Activated CD8-positive, alpha-beta T cell treated with anti-CD3 and anti-CD28 coated beads, Interleukin-2, amount 10 ng/mL, durations not matched to agents 7 days and 5 days (primary cell): ENCODE measurements around the gene PLVAP. TPM values are rescaled to one million over a fixed set of nuclear protein-coding genes. Genes with fewer than 3 reads are reported as not detected.

Experiments used
- ATAC-seq: fragments of 150-1000 bp; cut with Tn5 transposase; one replicate; pipeline ENCODE4 v1.10.0; 2021; ENCODE audit warnings: moderate library complexity
- CTCF ChIA-PET: fragments of 350-600 bp; sonication (Branson Sonifier 250); formaldehyde crosslinking; loops from one replicate; lab custom pipeline; 2021; ENCODE audit warnings: antibody characterized with exemption; lab: Charles Lee
- POLR2A ChIA-PET: fragments of 350-600 bp; sonication (Branson Sonifier 250); formaldehyde crosslinking; loops from one replicate; lab custom pipeline; 2021; ENCODE audit warnings: antibody characterized with exemption; lab: Charles Lee
- DNase-seq: peaks from one replicate; pipeline ENCODE4 v3.0.0-alpha.2; 2020
- H3K27ac Mint-ChIP-seq: one replicate; pipeline ENCODE4 v1.8.0; 2021; ENCODE audit warnings: mild to moderate bottlenecking, mixed read lengths
- H3K27me3 Mint-ChIP-seq: one replicate; pipeline ENCODE4 v1.8.0; 2021; ENCODE audit warnings: low read depth, mixed read lengths
- H3K36me3 Mint-ChIP-seq: one replicate; pipeline ENCODE4 v1.8.0; 2021; ENCODE audit warnings: low read depth, mixed read lengths
- H3K4me1 Mint-ChIP-seq: one replicate; pipeline ENCODE4 v1.8.0; 2021; ENCODE audit warnings: low read depth, mixed read lengths
- H3K4me3 Mint-ChIP-seq: one replicate; pipeline ENCODE4 v1.8.0; 2021; ENCODE audit warnings: mild to moderate bottlenecking, mixed read lengths
- H3K9me3 Mint-ChIP-seq: one replicate; pipeline ENCODE4 v1.8.0; 2022; ENCODE audit warnings: mixed read lengths; ENCODE audit not compliant: insufficient read depth
- total RNA-seq, 2 experiments: library from RNA; stranded (reverse); gene quantifications; one replicate each; pipeline ENCODE4 v1.2.3, GENCODE V29; 2021

PLVAP gene
- total RNA-seq, 2 experiments from 2014 or later: 0.11 TPM; not detected in 1

- Mint-ChIP-seq H3K4me3 (no peak overlapping the region), H3K27ac (no peak overlapping the region), H3K36me3 (peaks cover 14% of the 10 kb centered on the region), H3K4me1 (peaks cover 9% of the 10 kb centered on the region), H3K9me3 (no peaks in the 10 kb centered on the region), H3K27me3 (no peaks in the 10 kb centered on the region)
- no peak for ATAC-seq
- ChIA-PET POLR2A (interaction anchor here (0.6 to 1.1 kb wide), 2 partner anchors 8 to 12 kb away, joined by 3 read pairs; no protein-coding TSS in a partner anchor), CTCF (no interaction called here)
- no peak for DNase-seq
These were observed 52.6 kb downstream of the PLVAP start for GRCh38 chr19:17324357-17325114.

- POLR2A ChIA-PET: interaction anchor here (0.6 to 1.1 kb wide), 2 partner anchors 12 to 81 kb away, joined by 3 to 4 read pairs; partner anchors contain the start of gene BST2
- CTCF ChIA-PET: no interaction called here
- no peaks in the 10 kb centered on the region for H3K27me3 Mint-ChIP-seq
- ATAC-seq: no peak
- no peak overlapping the region for H3K4me3 Mint-ChIP-seq
- peaks cover 18% of the 10 kb centered on the region for H3K36me3 Mint-ChIP-seq
- peaks cover 6% of the 10 kb centered on the region for H3K4me1 Mint-ChIP-seq
- no peak overlapping the region for H3K27ac Mint-ChIP-seq
- no peaks in the 10 kb centered on the region for H3K9me3 Mint-ChIP-seq
- DNase-seq: no peak
These were observed 53.2 kb downstream of the PLVAP start for GRCh38 chr19:17323964-17324332.

GRCh38 chr19:17323300-17323963 is 53.7 kb downstream of the PLVAP start:
- ATAC-seq: no peak
- Mint-ChIP-seq H3K36me3 (peaks cover 18% of the 10 kb centered on the region), H3K4me1 (peaks cover 5% of the 10 kb centered on the region), H3K4me3 (no peak overlapping the region), H3K27ac (no peak overlapping the region), H3K9me3 (no peaks in the 10 kb centered on the region), H3K27me3 (no peaks in the 10 kb centered on the region)
- POLR2A ChIA-PET: interaction anchor here (0.6 kb wide), 1 partner anchor 82 kb away, joined by 4 read pairs; the partner anchor contains the start of gene BST2
- CTCF ChIA-PET: no interaction called here
- no peak for DNase-seq

GRCh38 chr19:17322854-17323253 is 54.3 kb downstream of the PLVAP start:
- ATAC-seq: no peak
- Mint-ChIP-seq H3K9me3 (no peaks in the 10 kb centered on the region), H3K4me1 (peaks cover 5% of the 10 kb centered on the region), H3K36me3 (peaks cover 18% of the 10 kb centered on the region), H3K4me3 (no peak overlapping the region), H3K27ac (peak overlapping the region; percentile 15), H3K27me3 (no peaks in the 10 kb centered on the region)
- DNase-seq: no peak
- CTCF ChIA-PET: no interaction called here
- POLR2A ChIA-PET: interaction anchor here (2.5 kb wide), 1 partner anchor 10 kb away, joined by 9 read pairs; no protein-coding TSS in a partner anchor

GRCh38 chr19:17321655-17322489 is 55.3 kb downstream of the PLVAP start:
- DNase-seq: no peak
- H3K4me3 Mint-ChIP-seq: no peak overlapping the region
- ChIA-PET POLR2A (interaction anchor here (0.5 to 2.5 kb wide), 2 partner anchors 9 to 516 kb away, joined by 3 to 9 read pairs; no protein-coding TSS in a partner anchor), CTCF (no interaction called here)
- ATAC-seq: no peak
- no peaks in the 10 kb centered on the region for H3K27me3 Mint-ChIP-seq
- H3K27ac Mint-ChIP-seq: no peak overlapping the region
- H3K4me1 Mint-ChIP-seq: peaks cover 2% of the 10 kb centered on the region
- H3K9me3 Mint-ChIP-seq: no peaks in the 10 kb centered on the region
- peaks cover 18% of the 10 kb centered on the region for H3K36me3 Mint-ChIP-seq

GRCh38 chr19:17320435-17320834 is 56.7 kb downstream of the PLVAP start:
- DNase-seq: no peak
- Mint-ChIP-seq H3K4me1 (peaks cover 2% of the 10 kb centered on the region), H3K27me3 (no peaks in the 10 kb centered on the region), H3K36me3 (peaks cover 26% of the 10 kb centered on the region), H3K4me3 (no peak overlapping the region), H3K9me3 (no peaks in the 10 kb centered on the region), H3K27ac (no peak overlapping the region)
- ChIA-PET CTCF (no interaction called here), POLR2A (interaction anchor here (2.5 kb wide), 1 partner anchor 8 kb away, joined by 9 read pairs; no protein-coding TSS in a partner anchor)
- no peak for ATAC-seq

- no peak overlapping the region for H3K27ac Mint-ChIP-seq
- ATAC-seq (no peak), DNase-seq (no peak)
- ChIA-PET POLR2A (no interaction called here), CTCF (no interaction called here)
- no peaks in the 10 kb centered on the region for H3K9me3 Mint-ChIP-seq
- H3K27me3 Mint-ChIP-seq: no peaks in the 10 kb centered on the region
- H3K4me3 Mint-ChIP-seq: no peak overlapping the region
- peaks cover 2% of the 10 kb centered on the region for H3K4me1 Mint-ChIP-seq
- peaks cover 28% of the 10 kb centered on the region for H3K36me3 Mint-ChIP-seq
These were observed 57.5 kb downstream of the PLVAP start for GRCh38 chr19:17319473-17320238.

- no peak overlapping the region for H3K27ac Mint-ChIP-seq
- no peaks in the 10 kb centered on the region for H3K9me3 Mint-ChIP-seq
- peaks cover 32% of the 10 kb centered on the region for H3K36me3 Mint-ChIP-seq
- H3K4me1 Mint-ChIP-seq: peaks cover 2% of the 10 kb centered on the region
- DNase-seq (no peak), ATAC-seq (no peak)
- ChIA-PET POLR2A (interaction anchor here (0.7 kb wide), 1 partner anchor 10 kb away, joined by 3 read pairs; the partner anchor contains the start of gene DDA1), CTCF (no interaction called here)
- no peaks in the 10 kb centered on the region for H3K27me3 Mint-ChIP-seq
- H3K4me3 Mint-ChIP-seq: no peak overlapping the region
These were observed 58.2 kb downstream of the PLVAP start for GRCh38 chr19:17318966-17319365.

GRCh38 chr19:17314007-17314593 is 63.0 kb downstream of the PLVAP start:
- ATAC-seq (no peak), DNase-seq (no peak)
- no peaks in the 10 kb centered on the region for H3K27me3 Mint-ChIP-seq
- no peak overlapping the region for H3K27ac Mint-ChIP-seq
- peaks cover 21% of the 10 kb centered on the region for H3K36me3 Mint-ChIP-seq
- H3K4me1 Mint-ChIP-seq: peaks cover 21% of the 10 kb centered on the region
- H3K9me3 Mint-ChIP-seq: no peaks in the 10 kb centered on the region
- POLR2A ChIA-PET: no interaction called here
- H3K4me3 Mint-ChIP-seq: no peak overlapping the region
- CTCF ChIA-PET: no interaction called here

- Mint-ChIP-seq H3K27me3 (no peaks in the 10 kb centered on the region), H3K4me1 (peaks cover 31% of the 10 kb centered on the region), H3K27ac (no peak overlapping the region), H3K9me3 (no peaks in the 10 kb centered on the region), H3K4me3 (no peak overlapping the region), H3K36me3 (peaks cover 27% of the 10 kb centered on the region)
- no peak for ATAC-seq
- no peak for DNase-seq
- CTCF ChIA-PET: interaction anchor here (1.1 kb wide), 1 partner anchor 8 kb away, joined by 3 read pairs; no protein-coding TSS in a partner anchor
- POLR2A ChIA-PET: interaction anchor here (0.7 to 1.9 kb wide), 5 partner anchors 9 to 30 kb away, joined by 3 to 9 read pairs (median 3); no protein-coding TSS in a partner anchor
These were observed 64.7 kb downstream of the PLVAP start for GRCh38 chr19:17312189-17313113.
